ES-I3 (cell line): ENCODE measurements around the gene LHPP.

Source experiments
- H3K36me3 ChIP-seq: 2 replicates; pipeline ENCODE4 v1.6.1; 2013; ENCODE audit warnings: mild to moderate bottlenecking, low read length, control low read depth, moderate library complexity; ENCODE audit not compliant: insufficient read depth
- H3K4me1 ChIP-seq: 2 replicates; pipeline ENCODE4 v1.6.1; 2013; ENCODE audit warnings: mild to moderate bottlenecking, control low read depth, low read length; ENCODE audit not compliant: insufficient read depth
- H3K9ac ChIP-seq: 2 replicates; pipeline ENCODE4 v1.6.1; 2013; ENCODE audit warnings: low read depth, mild to moderate bottlenecking, low read length, moderate library complexity
- H3K9me3 ChIP-seq: 2 replicates; pipeline ENCODE4 v1.6.1; 2013; ENCODE audit warnings: mild to moderate bottlenecking, low read length, moderate library complexity; ENCODE audit not compliant: control insufficient read depth, insufficient read depth

The LHPP gene

DNA sequence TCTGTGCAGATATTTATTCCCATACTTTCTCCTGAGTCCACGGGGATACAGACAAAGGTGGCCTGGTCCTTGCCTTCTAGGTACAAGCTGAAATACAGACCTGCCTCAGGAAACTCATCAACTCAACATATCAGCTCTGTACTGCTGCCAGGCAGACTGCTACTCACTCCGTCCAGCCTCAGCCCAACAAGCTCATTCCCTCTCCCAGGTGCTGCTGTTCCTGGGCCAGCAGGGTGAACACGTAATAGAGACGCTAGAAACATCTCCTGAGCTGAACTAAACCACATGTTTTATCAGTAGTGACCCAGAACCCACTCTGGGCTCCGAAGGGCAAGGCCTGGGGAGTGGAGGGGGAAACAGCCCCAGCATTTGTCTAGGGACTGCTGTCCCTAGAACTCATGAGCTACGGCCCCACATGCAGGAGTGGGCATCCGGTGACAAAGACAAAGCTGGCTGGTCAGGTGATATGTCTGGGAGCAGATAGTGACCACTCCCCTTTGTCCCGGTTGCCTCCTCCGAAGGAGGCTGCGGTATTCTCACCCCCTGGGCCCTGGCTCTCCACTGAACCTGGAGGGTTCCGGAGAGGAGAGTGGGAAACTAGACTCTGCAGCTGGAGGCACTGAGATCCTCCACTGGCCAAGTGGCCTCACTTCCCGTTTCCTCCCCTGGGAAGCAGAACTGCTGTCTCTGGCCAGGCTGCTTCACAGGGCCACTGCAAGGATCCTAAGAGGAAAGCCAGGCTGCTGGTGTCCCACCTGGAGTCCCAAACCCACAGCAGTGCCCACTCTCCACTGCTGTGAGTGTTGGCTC is 166.4 kb downstream of the LHPP start:
- Histone ChIP-seq H3K4me1 (peaks cover 11% of the 10 kb centered on the region; the same call in 1 of the 2 replicates), H3K9ac (no peak overlapping the region), H3K36me3 (no peaks in the 10 kb centered on the region), H3K9me3 (no peaks in the 10 kb centered on the region)

DNA sequence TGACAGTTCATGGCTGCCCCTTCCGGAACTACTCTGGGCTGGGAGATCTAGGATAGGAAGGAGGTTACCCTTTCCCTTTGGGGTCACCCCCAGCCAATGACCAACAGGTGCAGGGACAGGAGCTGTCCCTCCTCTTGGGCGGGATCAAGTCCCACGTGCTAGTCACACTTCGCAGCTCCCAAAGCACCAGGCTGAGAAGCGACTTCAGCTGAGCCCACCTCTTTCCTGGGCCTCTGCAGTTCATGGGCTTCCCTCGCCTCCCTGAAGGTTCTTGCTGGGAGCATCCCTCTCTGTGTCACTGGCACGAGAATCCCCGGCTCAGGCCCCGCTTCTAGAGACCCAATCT is 167.0 kb downstream of the LHPP start:
- Histone ChIP-seq H3K9me3 (no peaks in the 10 kb centered on the region), H3K9ac (no peak overlapping the region), H3K4me1 (peaks cover 11% of the 10 kb centered on the region; the same call in 1 of the 2 replicates), H3K36me3 (no peaks in the 10 kb centered on the region)

DNA sequence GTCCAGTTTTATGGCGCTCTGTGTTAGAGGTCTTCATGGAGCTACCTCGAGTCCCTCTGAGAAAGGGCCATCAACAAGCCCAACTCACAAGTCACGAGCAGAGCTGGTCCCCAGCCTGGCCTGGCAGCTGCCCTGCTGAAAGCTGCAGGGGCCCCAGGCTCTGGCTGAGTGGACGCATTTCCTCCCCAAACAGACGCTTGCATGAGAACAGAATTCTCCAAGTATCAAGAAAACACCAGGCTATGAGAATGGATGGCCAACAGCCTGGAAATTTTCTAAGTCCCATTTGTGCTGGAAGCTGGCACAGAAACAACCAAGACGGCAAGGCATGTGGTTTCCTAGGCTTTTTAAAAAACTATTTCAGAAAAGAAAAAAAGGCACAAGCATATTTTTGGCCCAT is 167.8 kb downstream of the LHPP start:
- Histone ChIP-seq H3K9ac (no peak overlapping the region), H3K4me1 (peaks cover 11% of the 10 kb centered on the region; the same call in 1 of the 2 replicates), H3K36me3 (no peaks in the 10 kb centered on the region), H3K9me3 (no peaks in the 10 kb centered on the region)

DNA sequence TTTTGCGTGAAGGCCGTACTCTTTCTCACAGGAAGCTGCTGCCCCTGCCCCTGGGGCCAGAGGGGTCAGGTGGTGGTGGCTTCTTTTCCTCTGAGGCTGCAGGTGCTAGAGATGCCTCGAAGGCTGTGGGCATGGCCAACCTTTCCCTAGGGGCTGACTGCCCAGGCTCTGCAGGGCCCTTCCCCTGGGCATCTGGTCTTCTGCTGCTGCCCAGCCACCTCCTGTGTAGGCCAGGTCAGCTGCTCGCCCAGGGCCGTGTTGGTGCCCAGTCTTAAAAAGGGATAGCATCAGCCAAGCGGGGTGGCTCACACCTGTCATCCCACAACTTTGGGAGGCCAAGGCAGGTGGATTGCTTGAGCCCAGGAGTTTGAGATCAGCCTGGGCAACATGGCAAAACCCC is 168.2 kb downstream of the LHPP start:
- Histone ChIP-seq H3K4me1 (peaks cover 11% of the 10 kb centered on the region; the same call in 1 of the 2 replicates), H3K9me3 (no peaks in the 10 kb centered on the region), H3K9ac (no peak overlapping the region), H3K36me3 (no peaks in the 10 kb centered on the region)

DNA sequence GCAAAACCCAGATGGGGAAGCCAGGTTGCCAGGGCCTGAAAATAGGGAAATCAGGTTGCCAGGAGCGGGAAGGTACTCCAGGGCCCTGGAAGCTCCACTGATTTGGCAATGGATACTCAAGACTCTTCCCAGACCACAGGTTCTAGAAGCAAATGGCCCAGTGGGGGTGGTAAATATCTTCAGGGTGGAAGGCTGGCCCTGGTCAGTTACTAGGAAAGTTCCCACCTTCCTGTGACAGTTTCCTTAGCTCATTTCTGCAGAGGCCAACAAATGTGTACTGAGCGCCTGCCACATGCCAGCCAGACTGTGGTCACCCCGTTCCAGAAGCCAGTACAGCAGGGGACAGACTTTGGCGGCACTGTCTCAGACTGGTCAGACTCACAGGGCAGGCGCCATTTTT is 168.9 kb downstream of the LHPP start:
- peaks cover 11% of the 10 kb centered on the region; the same call in 1 of the 2 replicates for H3K4me1 ChIP-seq
- H3K9ac ChIP-seq: no peak overlapping the region
- no peaks in the 10 kb centered on the region for H3K9me3 ChIP-seq
- H3K36me3 ChIP-seq: no peaks in the 10 kb centered on the region

- H3K9ac ChIP-seq: no peak overlapping the region
- no peaks in the 10 kb centered on the region for H3K9me3 ChIP-seq
- H3K36me3 ChIP-seq: no peaks in the 10 kb centered on the region
- peaks cover 5% of the 10 kb centered on the region; the same call in 1 of the 2 replicates for H3K4me1 ChIP-seq
Observed at GRCh38 chr10:124632064-124632531, 170.5 kb downstream of the LHPP start.

GRCh38 chr10:124632566-124632965 is 170.9 kb downstream of the LHPP start:
- Histone ChIP-seq H3K4me1 (no peaks in the 10 kb centered on the region; the same call in 1 of the 2 replicates), H3K9me3 (no peaks in the 10 kb centered on the region), H3K36me3 (no peaks in the 10 kb centered on the region), H3K9ac (no peak overlapping the region)

- Histone ChIP-seq H3K36me3 (no peaks in the 10 kb centered on the region), H3K9me3 (no peaks in the 10 kb centered on the region), H3K4me1 (no peaks in the 10 kb centered on the region), H3K9ac (no peak overlapping the region)
Observed at GRCh38 chr10:124636271-124636995, 174.8 kb downstream of the LHPP start.

DNA sequence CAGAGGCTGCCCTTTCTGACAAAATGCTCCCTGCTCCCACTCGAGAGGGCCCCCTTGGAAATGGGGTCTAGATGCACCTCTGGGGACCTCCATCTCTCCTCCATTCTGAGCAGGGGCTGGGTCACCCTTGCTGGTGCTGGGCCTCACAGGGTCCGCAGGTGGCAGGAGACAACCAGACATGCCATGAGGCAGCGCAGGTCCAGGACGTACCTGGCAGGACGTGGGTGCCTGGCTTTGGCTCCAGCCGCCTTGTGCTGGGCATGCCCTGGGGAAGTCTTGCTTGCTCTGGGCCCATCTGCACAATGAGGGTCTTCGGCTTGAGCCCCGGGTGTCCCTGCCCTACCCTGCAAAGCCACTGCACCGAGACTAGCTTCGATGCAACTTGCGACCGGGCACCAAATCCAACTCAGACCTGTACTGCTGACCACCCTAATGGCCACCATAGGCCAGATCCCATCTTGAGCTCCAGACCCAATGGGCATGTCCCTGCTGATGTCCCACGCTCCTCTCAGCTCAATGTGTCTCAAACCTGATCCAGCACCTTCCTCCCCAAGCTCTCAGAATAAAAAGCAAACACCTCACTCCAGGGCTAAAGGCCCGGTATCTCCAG is 175.6 kb downstream of the LHPP start:
- Histone ChIP-seq H3K4me1 (no peaks in the 10 kb centered on the region), H3K9ac (no peak overlapping the region), H3K36me3 (no peaks in the 10 kb centered on the region), H3K9me3 (no peaks in the 10 kb centered on the region)

- no peaks in the 10 kb centered on the region for H3K4me1 ChIP-seq
- no peak overlapping the region for H3K9ac ChIP-seq
- H3K9me3 ChIP-seq: no peaks in the 10 kb centered on the region
- H3K36me3 ChIP-seq: no peaks in the 10 kb centered on the region
Observed at GRCh38 chr10:124637746-124638145, 176.1 kb downstream of the LHPP start.

- no peak overlapping the region for H3K9ac ChIP-seq
- H3K4me1 ChIP-seq: no peaks in the 10 kb centered on the region
- H3K36me3 ChIP-seq: no peaks in the 10 kb centered on the region
- no peaks in the 10 kb centered on the region for H3K9me3 ChIP-seq
Observed at GRCh38 chr10:124639206-124639605, 177.6 kb downstream of the LHPP start.

DNA sequence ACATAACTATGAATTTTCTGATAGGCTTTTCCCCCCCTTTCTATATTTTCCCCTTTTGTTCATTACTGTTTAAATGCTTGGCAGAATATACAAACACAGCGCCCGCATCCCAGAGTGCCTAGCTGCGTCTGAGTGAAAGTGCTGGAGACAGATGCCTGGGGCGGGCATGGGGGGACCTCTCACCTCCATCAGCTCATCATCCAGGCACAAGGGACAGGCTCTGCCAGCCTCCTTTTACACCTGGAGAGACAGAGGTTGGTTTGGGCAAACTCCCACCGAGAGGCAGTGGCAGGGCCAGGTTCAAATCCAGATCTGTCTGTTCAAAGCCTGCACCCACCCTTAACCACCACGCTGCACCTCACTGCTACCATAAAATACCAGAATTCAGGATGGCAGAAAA is 178.0 kb downstream of the LHPP start:
- no peak overlapping the region for H3K9ac ChIP-seq
- H3K36me3 ChIP-seq: no peaks in the 10 kb centered on the region
- no peaks in the 10 kb centered on the region for H3K4me1 ChIP-seq

DNA sequence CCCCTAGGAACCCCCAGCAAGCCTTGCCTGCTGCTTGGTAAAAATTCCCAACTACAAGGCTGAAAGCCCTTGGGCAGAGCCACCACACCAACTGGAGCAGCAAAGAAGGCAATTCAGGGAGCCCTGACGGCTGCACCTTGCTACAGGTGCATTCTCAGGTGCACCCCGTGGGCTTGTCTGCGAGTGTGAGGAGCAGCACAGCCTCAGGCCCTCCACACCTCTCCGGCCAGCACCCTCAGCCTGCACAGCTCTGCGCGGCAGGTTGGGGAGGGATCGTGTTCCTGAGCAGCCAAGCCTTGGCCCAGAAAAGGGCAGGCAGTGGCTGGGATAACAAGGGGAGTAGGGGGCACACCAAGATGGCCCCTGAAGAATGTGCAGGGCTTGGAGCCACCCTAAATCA is 178.4 kb downstream of the LHPP start:
- H3K36me3 ChIP-seq: no peaks in the 10 kb centered on the region
- H3K9ac ChIP-seq: no peak overlapping the region
- H3K9me3 ChIP-seq: no peaks in the 10 kb centered on the region
- no peaks in the 10 kb centered on the region for H3K4me1 ChIP-seq

More for the DNA sequence above, 178.0 kb downstream of the LHPP start:
- no peaks in the 10 kb centered on the region for H3K9me3 ChIP-seq

GRCh38 chr10:124640538-124641231 is 179.1 kb downstream of the LHPP start:
- Histone ChIP-seq H3K36me3 (no peaks in the 10 kb centered on the region), H3K4me1 (no peaks in the 10 kb centered on the region), H3K9ac (no peak overlapping the region), H3K9me3 (no peaks in the 10 kb centered on the region)
